NCI-H82 treated with DMSO at 0.1 percent for 48 hours (cell line): ENCODE measurements around the gene SLC33A1.

Source experiments
- DNase-seq: peaks from one replicate; lab custom pipeline; 2025; ENCODE audit not compliant: unreplicated experiment; lab: John Stamatoyannopoulos, UW

Gene SLC33A1

DNA sequence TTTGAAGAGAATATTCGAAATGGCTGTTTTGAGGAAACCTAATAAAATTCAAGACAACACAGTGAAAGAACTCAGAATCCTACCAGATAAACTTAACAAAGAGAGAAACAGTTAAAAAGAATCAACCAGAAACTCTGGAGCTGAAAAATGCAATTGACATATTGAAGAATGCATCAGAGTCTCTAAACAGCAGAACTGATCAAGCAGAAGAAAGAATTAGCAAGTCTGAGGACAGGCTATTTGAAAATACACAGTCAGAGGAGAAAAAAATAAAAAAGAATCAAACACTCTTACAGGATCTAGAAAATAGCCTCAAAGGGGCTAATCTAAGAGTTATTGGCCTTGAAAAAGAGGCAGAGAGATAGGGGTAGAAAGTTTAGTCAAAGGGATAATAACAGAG, 61.7 kb downstream of the SLC33A1 start:
- no peak for DNase-seq

GRCh38 chr3:155791190-155791589, 63.0 kb downstream of the SLC33A1 start:
- no peak for DNase-seq

DNA sequence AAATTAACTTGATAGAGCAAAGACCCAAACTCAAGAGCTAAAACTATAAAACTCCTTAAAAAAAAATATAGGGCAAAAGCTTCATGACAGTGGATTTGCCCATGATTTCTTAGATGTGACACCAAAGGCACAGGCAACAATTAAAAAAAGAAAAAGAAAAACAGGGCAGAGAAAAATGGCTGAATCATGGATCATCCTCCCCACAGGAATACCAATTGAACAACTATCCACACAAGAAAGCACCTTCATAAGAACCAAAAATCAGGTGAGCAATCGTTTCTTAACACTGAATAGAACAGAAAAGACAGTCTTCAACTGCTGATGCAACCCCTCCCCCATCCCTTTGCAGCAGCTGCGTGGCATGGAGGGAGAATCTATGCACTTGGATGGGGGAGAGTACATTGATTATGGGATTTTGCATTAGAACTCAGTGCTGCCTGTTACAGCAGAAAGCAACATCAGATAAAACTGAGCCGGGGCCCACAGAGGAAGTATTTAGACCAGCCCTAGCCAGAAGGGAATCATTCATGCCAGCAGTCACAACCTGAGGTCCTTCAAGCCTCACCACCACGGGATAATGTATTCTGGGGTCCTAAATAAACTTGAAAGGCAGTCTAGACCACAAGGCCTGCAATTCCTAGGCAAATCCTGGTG, 63.8 kb downstream of the SLC33A1 start:
- no peak for DNase-seq

DNA sequence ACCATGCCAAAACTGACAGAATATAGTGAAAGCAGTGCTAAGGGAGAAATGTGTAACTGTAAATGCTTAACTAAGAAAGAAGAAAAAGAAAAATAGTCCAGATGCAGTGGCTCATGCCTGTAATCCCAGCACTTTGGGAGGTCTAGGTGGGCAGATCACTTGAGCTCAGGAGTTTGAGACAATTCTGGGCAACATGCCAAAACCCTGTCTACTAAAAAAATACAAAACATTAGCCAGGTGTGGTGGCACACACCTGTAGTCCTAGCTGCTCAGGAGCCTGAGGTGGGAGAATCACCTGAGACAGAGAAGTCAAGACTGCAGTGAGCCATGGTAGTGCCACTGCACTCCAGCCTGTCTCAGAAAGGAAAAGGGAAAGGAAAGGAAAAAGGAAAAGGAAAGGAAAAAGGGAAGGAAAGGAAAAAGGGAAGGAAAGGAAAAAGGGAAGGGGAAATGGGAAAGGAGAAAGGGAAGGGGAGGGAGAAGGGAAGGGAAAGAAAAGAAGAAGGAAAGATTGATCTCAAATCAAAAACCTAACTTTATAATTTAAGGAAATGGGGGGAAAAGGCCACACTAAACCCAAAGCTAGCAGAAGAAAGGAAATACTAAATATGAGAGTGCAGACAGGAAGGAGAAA, 68.4 kb downstream of the SLC33A1 start:
- DNase-seq = no peak

DNA sequence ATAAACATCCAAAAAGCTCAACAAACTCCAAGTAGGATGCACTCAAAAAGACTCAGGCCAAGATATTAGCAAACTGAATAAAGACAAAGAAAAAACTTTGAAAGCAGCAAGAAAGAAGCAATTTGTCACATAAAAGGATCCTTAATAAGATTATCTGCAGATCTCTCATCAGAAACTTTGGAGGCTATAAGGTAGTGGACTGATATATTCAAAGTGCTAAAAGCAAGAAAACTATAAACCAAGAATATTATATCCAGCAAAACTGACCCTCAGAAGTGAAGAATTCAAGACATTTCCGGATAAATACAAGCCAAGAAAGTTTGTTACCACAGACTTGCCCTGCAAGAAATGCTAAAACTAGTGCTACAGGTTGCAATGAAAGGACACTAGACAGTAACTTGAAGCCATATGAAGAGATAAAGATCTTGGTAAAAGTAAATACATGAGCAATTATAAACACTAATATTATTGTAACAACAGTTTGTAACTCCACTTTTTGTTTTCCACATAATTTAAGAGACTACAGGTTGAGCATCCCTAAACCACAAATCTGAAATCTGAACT, 71.8 kb downstream of the SLC33A1 start:
- DNase-seq = no peak

DNA sequence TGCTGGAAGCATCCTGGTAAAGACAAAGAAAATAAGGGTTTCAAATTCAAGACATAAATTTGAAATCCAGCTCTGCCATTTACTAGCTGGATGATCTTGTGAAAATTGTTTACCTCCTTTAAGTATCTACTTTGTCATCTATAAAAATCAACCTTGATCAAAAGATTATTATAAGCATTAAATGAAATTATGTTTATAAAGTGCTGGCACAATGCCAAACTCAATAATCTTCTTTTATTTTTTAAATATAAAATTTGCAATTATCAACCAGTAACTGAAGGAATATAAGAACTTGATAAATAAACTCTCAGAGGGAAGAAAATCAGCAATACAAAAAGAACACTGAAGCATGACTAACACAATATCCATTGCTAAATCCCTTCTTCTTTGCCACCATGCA, 73.9 kb downstream of the SLC33A1 start:
- no peak for DNase-seq

GRCh38 chr3:155778462-155778861, 75.8 kb downstream of the SLC33A1 start:
- no peak for DNase-seq

- DNase-seq = no peak
Measured at GRCh38 chr3:155772801-155773200, 81.4 kb downstream of the SLC33A1 start.

DNA sequence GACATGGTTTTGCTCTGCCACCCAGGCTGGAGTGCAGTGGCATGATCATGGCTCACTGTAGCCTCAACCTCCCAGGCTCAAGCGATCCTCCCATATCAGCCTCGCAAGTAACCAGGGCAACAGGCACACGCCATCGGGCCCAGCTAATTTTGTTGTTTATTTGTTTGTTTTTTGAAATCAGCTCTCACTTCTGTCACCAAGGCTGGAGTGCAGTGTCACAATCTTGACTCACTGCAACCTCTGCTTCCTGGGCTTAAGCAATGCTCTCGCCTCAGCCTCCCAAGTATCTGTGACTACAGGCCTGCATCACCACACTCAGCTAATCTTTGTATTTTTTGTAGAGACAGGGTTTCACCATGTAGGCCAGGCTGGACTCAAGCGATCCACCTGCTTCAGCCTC, 83.1 kb downstream of the SLC33A1 start:
- DNase-seq = no peak
